ENCODE data around the gene GADD45GIP1. TPM values are rescaled to one million over a fixed set of nuclear protein-coding genes. Genes with fewer than 3 reads are reported as not detected.

Gene GADD45GIP1
- total RNA-seq, 4 donors from 2014 or later = 41.4 to 68.8 (median 53.5) TPM

- Histone ChIP-seq H3K9me3 (no peaks in the 10 kb centered on the region), H3K4me1 (peaks cover 0 to 35% (median 13%) of the 10 kb centered on the region in 4 donors), H3K27ac (peak within 1 kb of the TSS; percentile 77 to 93 (median 84)), H3K27me3 (no peaks in the 10 kb centered on the region), H3K4me3 (peak within 1 kb of the TSS; percentile 57 to 80 (median 71)), H3K36me3 (no peaks in the 10 kb centered on the region)
- peak; percentile 56 to 63 for DNase-seq (ENCODE audit: low spot score in 2 of 2)
- 14 to 43% methylated on average over 17 to 51 of the region's 84 CpGs for WGBS, 2 donors
- no peak for TF ChIP-seq POLR2A (IDR thresholded peaks at IDR 0.05)
- no peak for TF ChIP-seq CTCF (IDR thresholded peaks at IDR 0.05)
- TF ChIP-seq EP300 (IDR thresholded peaks at IDR 0.05) = peak in 1 of 2 donors; percentile 48
Observed at GRCh38 chr19:12994701-12995595, 37.9 kb upstream of the GADD45GIP1 start, which contains the start of gene NFIX. Gene NFIX, plus strand, starts transcription at chr19:12995475. Its CDS starts 363 bp downstream, at chr19:12995838.

- H3K27me3 ChIP-seq = no peaks in the 10 kb centered on the region
- peaks cover 0 to 27% (median 13%) of the 10 kb centered on the region in 4 donors for H3K4me1 ChIP-seq
- H3K9me3 ChIP-seq = no peaks in the 10 kb centered on the region
- H3K36me3 ChIP-seq = no peaks in the 10 kb centered on the region
- no peak for DNase-seq (ENCODE audit: low spot score in 2 of 2)
- TF ChIP-seq EP300 (IDR thresholded peaks at IDR 0.05) (no peak), POLR2A (IDR thresholded peaks at IDR 0.05) (no peak), CTCF (IDR thresholded peaks at IDR 0.05) (no peak)
- WGBS, 2 donors = 77 to 83% methylated on average over 7 of the region's 7 CpGs
- H3K27ac ChIP-seq = no peak overlapping the region
- no peak overlapping the region for H3K4me3 ChIP-seq
Observed at GRCh38 chr19:12993562-12993961, 36.5 kb upstream of the GADD45GIP1 start.

- WGBS, 2 donors = 93% methylated on average over 11 of the region's 11 CpGs
- Histone ChIP-seq H3K27ac (no peak overlapping the region), H3K4me3 (no peak overlapping the region), H3K36me3 (no peaks in the 10 kb centered on the region), H3K27me3 (no peaks in the 10 kb centered on the region), H3K9me3 (no peaks in the 10 kb centered on the region), H3K4me1 (peaks cover 0 to 18% (median 11%) of the 10 kb centered on the region in 4 donors)
- TF ChIP-seq CTCF (IDR thresholded peaks at IDR 0.05) = no peak
- no peak for TF ChIP-seq EP300 (IDR thresholded peaks at IDR 0.05)
- no peak for TF ChIP-seq POLR2A (IDR thresholded peaks at IDR 0.05)
- DNase-seq (ENCODE audit: low spot score in 2 of 2) = no peak
Observed at GRCh38 chr19:12992729-12993128, 35.7 kb upstream of the GADD45GIP1 start.

GRCh38 chr19:12991296-12991695 lies 34.3 kb upstream of the GADD45GIP1 start:
- Histone ChIP-seq H3K27me3 (no peaks in the 10 kb centered on the region), H3K36me3 (no peaks in the 10 kb centered on the region), H3K9me3 (no peaks in the 10 kb centered on the region), H3K4me1 (peaks cover 0 to 4% (median 0%) of the 10 kb centered on the region in 4 donors), H3K27ac (no peak overlapping the region), H3K4me3 (no peak overlapping the region)
- WGBS, 2 donors = 94 to 95% methylated on average over 5 of the region's 5 CpGs
- DNase-seq (ENCODE audit: low spot score in 2 of 2) = no peak
- TF ChIP-seq EP300 (IDR thresholded peaks at IDR 0.05) = no peak
- no peak for TF ChIP-seq CTCF (IDR thresholded peaks at IDR 0.05)
- TF ChIP-seq POLR2A (IDR thresholded peaks at IDR 0.05) = no peak

- peaks cover 0 to 8% (median under 1%) of the 10 kb centered on the region in 4 donors for H3K4me1 ChIP-seq
- TF ChIP-seq POLR2A (IDR thresholded peaks at IDR 0.05) (no peak), EP300 (IDR thresholded peaks at IDR 0.05) (no peak)
- no peak overlapping the region for H3K4me3 ChIP-seq
- no peaks in the 10 kb centered on the region for H3K36me3 ChIP-seq
- DNase-seq (ENCODE audit: low spot score in 2 of 2) = no peak
- no peaks in the 10 kb centered on the region for H3K9me3 ChIP-seq
- H3K27me3 ChIP-seq = no peaks in the 10 kb centered on the region
- 68 to 85% methylated on average over 3 of the region's 3 CpGs for whole genome bisulfite sequencing, 2 donors
- H3K27ac ChIP-seq = no peak overlapping the region
Observed at GRCh38 chr19:12990853-12991252, 33.8 kb upstream of the GADD45GIP1 start.
